Activated CD4-positive, alpha-beta T cell treated with anti-CD3 and anti-CD28 coated beads, Interleukin-2, amount 50 U/mL, for 1 hour (primary cell): ENCODE data around the gene PKHD1.

Source experiments
- DNase-seq: peaks from one replicate; pipeline ENCODE4 v3.0.0-alpha.2; 2020

Gene PKHD1

DNA sequence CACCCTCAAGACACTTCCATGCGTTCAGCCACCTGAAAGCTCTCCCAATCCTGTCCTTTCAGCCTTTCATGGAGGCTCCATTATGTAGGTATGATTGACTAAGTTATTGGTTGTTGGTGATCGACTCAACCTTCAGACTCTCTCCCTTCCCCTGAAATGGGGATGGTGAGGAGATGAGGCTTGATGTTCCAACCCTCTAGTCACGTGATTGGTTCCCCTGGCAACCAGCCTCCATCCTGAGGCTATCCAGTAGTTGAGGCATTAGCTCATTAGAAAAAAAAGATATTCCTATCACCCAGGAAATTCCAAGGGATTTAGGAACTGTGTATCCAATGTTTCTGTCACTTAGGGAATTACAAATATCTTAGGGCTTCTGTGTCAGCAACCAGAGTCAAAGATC, 426.6 kb downstream of the PKHD1 start:
- no peak for DNase-seq

DNA sequence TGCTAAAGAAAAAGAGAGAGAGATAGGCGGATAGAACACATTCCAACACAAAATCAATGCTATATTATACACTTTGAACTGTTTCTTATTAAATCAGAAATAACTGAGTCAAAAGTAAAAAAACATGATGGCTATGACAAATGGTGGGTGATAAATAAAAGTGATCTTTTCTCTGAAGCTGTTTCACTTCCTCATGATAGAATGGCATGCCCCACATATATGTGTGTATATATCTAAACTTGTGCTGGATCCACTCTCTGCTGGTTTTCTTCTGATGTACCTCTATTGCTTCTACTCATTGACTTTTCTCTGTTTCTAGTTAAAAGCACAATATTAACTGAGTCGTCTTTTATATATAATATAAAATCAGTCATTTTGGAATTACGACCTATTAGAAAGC, 429.9 kb downstream of the PKHD1 start:
- DNase-seq: no peak

DNA sequence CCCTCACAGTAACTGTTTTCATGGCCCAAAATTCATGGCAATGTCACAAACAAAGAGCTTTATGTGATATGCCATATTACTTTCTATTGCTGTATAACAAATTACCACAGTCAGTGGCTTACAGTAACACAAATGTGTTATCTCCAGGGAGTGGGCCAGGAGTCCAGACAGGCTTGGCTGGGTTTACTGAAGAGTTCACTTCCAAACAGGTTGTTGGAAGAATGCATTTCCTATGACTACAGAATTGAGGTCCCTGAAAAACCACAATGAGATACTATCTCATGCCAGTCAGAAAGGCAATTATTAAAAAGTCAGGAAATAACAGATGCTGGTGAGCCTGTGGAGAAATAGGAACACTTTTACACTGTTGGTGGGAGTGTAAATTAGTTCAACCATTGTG, 431.9 kb downstream of the PKHD1 start:
- no peak for DNase-seq

DNA sequence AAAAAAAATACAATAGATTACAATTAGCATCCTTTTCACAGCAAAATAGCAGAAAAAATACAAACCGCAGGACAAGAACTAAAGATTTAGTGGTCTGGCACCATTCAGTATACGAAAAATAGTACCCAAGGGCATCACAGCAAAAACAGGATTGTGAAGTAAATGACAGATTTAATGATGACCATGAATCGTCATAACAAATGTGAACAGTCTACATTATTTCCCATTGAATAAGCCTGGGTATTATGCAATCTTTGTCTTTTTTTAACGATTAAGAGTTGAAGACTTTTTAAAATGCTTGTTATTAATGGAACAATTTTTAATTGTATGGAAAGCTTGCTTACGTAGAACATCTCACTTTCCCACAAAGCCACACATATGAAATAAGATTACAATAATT, 432.8 kb downstream of the PKHD1 start:
- no peak for DNase-seq

DNA sequence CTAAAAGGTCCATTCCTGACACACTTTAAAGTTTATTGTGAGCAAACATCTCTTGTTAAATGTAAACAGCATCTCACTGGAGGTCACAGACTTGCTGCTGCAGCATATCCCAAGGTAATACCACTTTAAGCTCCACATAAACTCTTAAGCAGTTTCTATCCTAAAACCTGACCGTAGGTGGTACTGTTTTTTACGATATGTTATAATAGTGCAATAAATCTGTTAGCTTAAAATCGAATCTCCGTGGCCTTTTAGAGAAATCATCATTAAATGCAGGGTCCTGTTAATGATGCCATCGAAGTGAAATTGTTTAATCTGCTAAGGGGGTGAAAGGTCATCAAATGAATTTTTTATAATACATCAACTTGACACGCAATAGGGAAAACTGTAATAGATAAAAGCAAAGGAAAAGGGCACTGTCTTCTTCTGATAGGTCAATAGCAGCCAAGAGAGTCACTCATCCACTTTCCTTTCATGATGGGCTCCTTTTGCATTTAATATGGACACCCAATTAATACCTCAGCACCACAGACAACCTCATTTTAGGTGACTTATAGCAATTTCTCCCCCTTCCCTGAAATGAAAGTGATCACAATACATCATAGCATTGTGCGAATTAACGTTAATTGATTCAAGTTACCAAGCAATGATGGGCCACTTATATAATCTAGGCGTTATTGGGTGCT, 436.1 kb downstream of the PKHD1 start:
- DNase-seq: no peak

DNA sequence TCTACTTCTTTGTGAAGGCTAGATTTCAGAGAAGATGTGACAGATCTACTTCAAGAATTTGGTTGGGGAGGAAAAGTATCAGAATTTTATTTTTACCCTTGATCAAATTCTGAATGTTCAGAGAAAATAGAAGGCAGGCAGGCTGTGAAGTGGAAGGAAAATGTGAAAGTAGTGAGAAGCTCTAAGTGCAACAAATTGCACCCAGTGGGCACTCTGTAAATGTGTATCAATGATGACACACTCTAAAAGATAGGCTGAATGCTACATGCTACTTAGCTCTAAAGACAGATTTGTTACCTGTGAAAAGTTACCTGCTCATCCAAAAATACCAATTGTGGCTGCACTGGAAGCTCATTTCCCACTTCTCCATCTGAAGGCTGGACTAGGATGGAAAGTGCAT, 438.6 kb downstream of the PKHD1 start:
- DNase-seq: no peak

DNA sequence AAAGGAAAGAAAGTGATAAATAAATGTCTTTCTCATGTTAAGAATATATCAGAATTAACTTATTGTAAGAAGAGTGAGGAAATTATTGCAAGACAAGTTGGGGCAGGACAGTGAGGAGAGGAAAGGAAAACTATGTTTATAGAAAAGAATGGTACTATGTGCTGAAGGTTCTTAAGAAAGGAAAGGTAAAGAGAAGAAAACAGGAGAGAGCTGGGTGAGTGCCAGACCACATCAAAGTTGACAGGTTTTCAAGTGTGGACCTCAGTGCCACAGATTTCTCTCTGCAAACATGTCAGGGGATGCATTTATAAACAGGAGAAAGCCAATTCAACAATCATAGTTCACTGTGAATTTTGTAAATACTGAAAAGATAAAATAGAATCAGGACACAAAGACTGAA, 439.2 kb downstream of the PKHD1 start:
- DNase-seq: no peak

DNA sequence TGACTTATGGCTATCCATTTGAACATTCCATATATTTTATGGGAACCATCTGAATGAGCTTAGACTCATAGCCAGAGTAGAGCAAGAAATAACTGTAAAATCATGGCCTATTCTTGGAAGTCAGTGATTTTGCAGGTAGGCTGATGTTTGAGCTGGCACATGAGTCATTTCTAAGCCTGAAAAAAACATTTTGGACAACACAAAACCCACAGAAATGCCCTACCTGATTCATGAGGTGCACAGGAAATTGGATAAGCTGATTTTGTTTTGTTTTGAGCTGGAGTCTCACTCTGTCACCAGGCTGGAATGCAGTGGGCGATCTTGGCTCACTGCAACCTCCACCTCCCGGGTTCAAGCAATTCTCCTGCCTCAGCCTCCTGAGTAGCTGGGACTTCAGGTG, 443.0 kb downstream of the PKHD1 start:
- no peak for DNase-seq

DNA sequence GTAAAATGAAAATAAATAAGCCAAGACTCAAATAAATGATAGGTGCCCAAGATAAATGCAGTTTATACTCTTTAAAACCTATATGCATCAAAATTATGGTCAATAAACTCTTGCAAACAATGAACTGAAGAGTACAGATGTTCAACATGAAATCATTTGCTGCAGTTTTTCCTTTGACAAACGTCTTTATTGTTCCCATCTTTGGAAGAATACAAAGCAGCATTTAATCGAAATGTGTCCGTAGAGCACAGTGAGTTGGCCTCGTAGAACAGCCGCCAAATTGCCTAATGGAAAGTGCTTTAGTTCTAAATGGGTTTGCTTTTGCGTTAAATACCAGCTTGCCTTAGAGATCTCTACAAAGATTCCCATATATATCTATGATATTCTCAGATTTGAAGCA, 447.4 kb downstream of the PKHD1 start:
- no peak for DNase-seq

DNA sequence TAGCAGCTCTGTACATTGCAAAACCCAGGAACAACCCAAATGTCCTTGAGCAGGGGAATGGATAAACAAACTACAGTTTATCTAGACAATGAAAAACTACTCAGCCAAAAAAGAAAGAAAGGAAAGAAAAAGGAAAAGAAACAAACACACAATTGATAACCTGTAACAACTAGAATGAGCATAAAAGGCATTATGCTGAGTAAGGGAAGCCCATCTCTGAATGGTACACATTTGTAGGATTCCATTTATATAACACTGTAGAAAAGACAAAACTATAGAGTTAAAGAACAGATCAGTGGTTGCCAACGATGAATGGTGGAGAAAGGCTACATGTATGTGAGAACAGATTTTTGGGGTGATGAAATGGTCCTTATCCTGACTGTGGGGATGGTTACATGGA, 454.0 kb downstream of the PKHD1 start:
- DNase-seq: no peak

DNA sequence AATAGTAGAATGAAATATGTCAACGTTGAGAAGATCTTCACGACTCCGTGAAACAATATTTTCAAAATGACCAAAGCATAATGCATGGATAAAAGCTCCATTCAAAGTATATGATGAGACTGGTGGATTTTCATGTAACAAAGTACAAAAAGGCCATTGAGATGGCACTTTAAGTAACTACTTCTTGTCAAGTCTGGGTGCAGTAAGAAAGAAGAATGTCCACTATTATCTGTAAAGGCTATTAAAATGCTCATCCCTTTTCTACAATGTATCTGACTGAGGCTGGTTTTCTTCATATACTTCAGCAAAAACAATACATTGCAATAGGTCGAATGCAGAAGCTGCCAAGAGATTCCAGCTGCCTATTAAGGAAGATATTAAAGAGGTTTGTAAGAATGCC, 457.4 kb downstream of the PKHD1 start:
- DNase-seq: no peak

DNA sequence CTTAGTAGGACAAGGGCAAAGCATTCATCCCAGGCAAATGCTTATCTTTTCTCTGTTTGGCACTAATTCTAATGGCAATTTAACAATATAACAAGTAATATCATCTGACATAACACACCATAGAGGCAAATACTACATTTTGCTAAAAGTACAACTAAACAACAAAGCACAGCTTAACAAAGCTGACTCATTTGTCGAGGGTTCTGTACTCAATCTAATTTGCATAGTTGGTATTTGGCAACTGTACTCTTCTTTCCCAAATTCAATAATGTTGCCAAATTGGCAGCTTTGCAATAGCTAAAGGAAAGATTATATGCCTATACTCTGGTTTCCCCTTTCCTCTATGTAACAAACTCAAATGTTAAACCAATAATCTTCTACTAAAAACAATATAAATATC, 461.0 kb downstream of the PKHD1 start:
- DNase-seq: no peak

DNA sequence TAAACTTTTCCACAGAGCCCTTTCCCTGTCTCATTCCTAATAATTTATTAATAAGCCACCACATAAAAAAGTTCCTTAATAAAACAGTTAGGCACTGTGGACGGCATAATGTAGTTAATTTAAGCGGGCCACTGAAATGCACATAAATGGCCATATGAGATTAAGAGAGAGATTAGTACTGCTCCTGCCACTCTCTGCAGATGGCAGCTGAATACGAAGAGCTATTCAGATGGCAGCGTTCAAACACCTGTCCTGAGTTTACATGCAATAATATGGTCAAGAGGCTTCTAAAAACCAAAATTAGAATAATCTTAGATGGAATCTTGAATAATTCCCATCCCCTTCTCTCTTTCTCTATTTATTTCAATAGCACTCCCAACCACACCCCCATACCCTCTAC, 461.8 kb downstream of the PKHD1 start:
- no peak for DNase-seq

DNA sequence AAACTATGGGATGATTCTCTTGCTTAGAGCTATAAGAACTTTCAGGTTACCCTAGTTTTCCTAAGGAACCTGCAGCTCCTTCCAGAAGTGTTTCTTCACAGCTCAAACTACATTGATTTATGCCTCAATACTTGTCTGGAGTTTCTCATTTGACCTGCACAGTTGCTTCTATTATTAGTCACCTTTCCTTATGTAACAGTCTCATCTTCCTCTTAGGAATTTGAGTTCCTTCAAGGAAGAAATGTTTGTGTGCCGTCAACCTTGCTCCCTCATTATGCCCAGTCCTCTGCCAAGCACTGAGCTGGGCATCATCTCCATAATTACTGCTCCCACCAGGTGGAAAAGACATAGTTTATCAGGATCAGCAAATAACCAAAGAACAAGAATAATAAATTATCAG, 466.4 kb downstream of the PKHD1 start:
- DNase-seq: no peak

DNA sequence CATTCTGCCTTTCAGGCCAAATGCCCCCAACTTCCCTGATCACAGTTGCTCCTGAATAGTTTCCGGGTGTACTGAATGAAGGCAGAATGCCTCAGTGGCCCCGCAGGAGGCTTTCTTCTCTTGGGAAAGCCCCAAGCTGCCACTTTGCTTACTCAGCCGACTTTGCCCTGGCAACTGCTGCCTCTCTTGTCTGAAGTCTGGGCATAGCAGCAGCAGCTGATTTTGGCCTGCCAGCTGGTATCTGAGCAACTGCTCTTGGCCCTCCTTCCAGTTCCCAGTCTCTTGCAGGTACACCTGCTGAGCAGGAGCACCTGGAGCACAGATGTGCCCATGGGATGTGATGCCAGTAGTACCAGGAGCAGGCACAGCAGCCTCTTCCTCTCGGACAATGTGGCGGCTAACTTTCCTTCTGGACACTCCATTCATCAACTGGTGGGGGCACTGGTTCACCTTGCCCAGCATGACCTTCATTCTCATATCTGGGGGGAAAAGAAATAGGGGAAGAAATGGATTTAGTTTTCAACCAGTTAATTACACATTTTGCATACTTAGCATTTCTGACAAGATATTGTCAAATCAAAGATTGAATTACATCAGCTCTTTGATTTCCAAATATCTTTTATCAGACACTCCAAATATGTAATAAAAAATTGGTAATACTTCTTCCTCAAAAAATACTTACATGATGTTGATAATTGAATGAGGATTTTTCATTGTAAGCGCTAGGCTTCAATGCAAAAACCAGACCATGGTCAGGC, 468.2 kb downstream of the PKHD1 start:
- DNase-seq: no peak

DNA sequence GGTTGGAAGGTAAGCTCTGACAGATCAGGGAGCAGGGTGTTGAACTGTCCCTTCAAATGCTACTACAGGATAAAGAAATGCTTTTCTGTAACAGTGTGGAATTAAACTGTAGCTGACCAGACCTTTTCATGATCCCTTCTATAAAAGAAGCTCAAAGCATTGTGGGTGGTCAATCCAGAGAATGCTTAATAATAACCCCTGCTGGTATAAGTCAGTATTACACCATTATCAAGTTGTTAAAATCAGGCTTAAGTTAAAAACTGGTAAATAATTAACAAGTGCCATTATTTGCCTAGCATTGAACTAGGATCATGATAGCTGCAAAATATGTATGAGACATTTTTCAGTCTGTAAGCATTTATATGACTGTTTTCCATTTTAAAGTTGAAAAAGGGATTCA, 468.9 kb downstream of the PKHD1 start:
- DNase-seq: no peak

DNA sequence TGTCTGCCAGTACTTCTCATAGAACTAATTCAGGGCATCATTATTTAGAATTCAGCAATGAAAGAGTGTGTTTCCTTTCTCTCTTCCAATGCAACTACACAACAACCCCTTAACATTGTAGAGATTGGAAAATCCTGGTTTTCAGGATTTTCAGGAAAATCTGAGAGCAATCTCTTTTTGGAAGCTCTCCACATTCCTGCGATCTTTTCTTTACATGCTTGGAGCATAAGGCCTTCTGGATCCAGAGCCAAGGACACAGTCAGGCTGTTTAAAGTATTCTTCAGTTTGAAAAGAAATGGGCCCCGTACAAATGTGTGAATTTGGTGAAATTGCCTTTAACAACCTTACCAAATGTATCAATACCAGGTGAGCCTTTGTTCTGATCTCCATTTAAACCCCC, 469.7 kb downstream of the PKHD1 start:
- no peak for DNase-seq

DNA sequence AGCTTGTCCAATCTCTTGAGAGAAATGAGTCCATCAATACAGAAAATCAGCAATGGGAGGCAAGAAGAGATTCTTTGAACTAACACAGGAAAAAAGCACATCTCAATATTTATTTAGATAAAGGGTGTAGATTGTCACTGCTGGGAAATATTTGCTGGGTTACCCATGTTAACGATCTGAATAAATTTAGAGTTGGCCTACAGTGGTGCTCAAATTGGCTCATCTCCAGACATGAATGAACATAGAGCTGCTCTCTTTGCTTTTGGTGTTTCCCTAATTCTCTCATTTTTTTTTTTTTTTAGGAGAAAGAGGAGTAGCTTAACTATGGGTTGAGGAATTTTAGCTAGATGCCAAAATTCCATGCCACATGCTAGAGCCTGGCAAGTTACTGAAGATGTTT, 471.2 kb downstream of the PKHD1 start:
- DNase-seq: no peak

DNA sequence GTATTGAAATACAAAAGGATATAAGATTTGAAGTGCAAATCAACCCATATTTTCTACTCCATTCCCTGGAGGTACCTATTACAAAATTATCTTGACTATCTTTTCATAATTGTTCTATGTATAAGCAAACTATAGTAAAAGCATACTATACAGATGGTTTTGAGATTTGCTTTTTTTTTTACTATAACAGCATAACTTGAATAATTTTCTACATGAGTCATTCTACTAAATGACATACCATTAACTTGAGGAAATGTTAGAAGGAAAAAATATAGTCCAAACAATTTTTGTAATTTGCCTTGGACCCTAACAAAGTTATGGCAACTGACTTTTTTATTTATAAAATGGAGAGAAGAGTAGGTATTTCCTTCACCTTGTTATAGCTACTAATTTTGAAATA, 472.7 kb downstream of the PKHD1 start:
- no peak for DNase-seq

DNA sequence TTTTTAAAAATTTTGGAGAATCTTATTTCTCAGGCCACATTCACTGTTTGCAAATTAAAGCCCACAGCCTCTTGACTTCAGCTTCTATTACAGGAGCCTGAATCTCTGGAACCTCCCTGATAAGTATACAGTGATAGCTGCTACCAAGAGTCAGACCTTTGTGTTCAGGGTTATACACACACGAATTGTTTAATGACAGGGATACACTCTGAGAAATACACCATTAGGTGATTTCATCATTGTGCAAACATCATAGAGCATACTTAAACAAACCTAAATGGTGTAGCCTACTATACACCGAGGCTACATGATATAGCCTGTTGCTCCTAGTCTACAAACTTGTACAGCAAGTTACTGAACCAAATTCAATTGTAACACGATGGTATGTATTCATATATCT, 473.9 kb downstream of the PKHD1 start:
- no peak for DNase-seq

DNA sequence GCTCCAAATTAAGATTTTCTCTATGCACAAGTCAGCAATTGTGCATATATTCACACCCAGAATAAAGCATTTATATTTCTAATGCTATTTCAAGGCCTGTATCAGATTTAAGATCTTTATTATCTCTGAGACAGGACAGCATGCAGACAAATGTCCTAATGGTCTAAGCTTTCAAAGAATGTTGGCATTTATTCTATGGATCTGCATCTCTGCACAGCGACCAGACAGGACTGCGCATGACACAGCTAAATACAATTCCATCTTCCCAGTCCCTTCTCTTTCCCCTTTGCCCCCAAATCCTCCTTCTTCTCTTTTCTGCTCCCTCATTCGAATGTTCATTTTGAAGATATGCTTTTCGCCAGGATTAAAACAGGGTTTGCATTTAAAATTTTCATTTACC, 478.5 kb downstream of the PKHD1 start:
- DNase-seq: no peak

DNA sequence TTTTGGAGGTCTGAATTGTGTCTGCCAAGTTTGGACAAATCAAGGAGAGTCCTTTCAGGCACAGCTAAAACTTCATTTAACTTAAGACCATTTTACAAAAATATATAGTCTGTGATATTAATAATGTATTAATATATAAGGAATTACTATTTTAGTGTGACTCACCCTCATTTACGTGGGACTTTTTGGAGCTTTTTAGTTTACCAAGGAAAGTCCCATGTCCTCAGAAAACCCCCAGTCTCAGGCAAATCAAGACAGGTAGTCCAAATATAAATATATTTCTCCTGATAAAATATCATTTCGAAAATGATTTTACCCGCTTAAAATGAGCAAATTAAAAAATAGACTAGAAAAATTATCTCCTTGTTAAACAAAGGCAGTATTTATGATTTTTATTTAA, 479.0 kb downstream of the PKHD1 start:
- no peak for DNase-seq

DNA sequence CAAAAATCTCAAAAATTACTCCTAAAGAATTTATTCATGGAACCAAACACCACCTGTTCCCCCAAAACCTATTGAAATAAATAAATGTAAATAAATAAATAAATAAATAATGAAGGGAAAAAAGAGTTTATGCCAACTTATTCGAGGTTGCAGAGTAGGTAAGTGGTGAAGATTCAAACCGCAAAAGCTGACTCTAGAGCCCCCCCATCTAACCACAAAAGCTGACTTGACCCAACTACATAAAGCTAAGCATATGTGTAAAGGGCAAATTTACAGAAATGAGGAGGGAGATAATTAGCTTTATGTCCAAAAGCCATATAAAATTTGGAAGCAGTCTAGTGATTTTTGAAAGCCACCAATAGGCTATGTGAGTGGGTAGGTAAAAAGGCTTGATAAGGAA, 486.9 kb downstream of the PKHD1 start:
- no peak for DNase-seq

DNA sequence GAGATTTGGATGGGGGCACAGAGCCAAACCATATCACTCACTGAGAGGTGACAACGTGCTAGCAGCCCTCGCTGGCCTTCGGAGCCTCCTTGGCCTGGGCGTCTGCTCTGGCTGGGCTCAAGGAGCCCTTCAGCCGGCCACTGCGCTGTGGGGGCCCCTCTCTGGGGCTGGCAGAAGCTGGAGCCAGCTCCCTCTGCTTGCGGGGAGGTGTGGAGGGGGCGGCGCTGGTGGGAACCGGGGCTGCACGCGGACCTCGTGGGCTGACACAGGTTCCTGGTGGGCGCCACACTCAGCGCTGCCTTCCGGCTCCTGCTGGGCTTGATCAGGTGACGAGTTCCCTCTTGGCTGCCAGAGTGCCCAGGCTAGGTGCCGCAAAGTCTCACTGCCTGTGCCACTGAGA, 489.2 kb downstream of the PKHD1 start:
- DNase-seq: no peak

DNA sequence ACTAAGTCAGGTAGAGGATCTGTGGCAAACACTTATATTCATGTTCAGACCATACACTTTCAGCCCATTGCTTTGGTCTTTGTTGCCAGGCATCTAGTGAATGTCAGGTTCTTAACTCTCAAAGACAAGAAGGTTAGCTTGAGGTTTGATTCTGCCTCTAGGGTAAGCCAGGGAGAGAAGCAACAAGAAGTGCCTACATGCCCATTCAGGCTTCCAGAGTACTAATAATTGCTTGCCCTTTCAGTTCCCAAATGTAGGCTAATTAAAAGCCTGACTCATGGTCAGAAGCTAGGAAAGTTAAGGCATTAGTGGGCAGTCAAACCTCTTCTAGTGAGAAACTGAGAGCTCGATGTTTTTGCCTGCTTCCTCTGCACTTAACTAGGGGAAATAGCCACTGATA, 492.4 kb downstream of the PKHD1 start:
- DNase-seq: no peak
